Cardiac fibroblast (primary cell): ENCODE results near the gene ADRA1B.

Experiments
- DNase-seq, 2 donors: peaks; one replicate each; pipeline versions ENCODE4 v3.0.0 to v3.0.0-alpha.2; 2010; ENCODE audit warnings: low read depth in 2 of 2
- H3K4me3 ChIP-seq, 2 donors: replicated peaks in 1 of 2; 1 replicate in 1 of 2; 2 replicates in 1 of 2; pipeline ENCODE4 v1.5.1; 2011; ENCODE audit warnings: low read depth in 2 of 2, low read length in 2 of 2, mild to moderate bottlenecking in 2 of 2, moderate library complexity in 1 of 2
- TF ChIP-seq, protein P1 (sequence below): IDR thresholded peaks from one replicate; pipeline ENCODE4 v1.5.1; 2011; ENCODE audit warnings: low read depth, mild to moderate bottlenecking, low read length, inconsistent platforms

The ADRA1B gene

DNA sequence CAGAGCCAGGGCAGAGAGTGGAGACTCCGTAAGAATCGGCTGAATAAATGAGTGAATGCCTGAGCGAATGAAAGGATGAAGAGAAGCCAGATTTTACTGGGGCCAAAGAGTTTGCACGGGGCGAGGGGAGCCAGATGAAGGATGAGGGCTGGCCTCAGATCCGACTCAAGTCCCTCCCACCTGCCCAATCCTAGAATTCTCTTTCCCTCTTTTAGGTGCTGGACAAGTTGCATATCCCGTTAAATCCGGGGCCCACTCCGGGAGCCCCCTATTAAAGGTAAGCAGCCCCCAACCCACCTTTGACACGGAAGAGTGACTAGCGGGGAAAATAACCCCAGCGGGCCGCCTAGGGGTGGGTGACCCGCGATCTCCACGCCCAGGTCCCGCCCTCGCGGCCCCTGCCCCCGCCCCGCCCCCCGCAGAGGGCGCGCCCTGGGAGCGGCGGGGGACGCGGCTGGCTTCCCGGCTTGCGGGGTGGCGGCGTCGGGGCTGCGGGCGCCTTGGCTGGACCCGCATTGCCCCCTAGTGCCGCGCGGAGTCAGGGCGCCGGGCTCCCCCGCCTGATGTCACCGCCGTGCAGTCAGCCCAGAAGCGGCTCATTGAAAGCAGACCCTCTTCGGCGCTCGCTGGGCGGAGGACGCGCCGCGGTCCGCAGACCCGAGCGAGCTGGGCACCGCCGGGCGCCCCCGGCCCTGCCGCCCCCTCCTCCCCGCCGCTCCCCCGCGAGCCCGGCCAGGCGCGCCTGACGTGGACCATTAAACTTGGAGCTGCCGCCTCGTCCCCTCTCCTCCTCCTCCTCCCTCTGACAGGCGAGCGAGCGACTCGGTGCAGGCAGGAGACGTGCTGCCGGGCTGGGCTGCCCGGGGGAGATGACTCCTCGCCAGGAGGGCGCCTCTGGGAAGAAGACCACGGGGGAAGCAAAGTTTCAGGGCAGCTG is at the start of gene ADRA1B:
ADRA1B (plus strand) TSS at position 579 of the 937 bp plus-strand sequence. CDS start 424 bp downstream, outside the sequence.
- DNase-seq = peak; percentile 62 to 80
- TF ChIP-seq, protein P1, sequence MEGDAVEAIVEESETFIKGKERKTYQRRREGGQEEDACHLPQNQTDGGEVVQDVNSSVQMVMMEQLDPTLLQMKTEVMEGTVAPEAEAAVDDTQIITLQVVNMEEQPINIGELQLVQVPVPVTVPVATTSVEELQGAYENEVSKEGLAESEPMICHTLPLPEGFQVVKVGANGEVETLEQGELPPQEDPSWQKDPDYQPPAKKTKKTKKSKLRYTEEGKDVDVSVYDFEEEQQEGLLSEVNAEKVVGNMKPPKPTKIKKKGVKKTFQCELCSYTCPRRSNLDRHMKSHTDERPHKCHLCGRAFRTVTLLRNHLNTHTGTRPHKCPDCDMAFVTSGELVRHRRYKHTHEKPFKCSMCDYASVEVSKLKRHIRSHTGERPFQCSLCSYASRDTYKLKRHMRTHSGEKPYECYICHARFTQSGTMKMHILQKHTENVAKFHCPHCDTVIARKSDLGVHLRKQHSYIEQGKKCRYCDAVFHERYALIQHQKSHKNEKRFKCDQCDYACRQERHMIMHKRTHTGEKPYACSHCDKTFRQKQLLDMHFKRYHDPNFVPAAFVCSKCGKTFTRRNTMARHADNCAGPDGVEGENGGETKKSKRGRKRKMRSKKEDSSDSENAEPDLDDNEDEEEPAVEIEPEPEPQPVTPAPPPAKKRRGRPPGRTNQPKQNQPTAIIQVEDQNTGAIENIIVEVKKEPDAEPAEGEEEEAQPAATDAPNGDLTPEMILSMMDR = peak; percentile 50
- H3K4me3 ChIP-seq = peak within 1 kb of the TSS; percentile 53 to 55

DNA sequence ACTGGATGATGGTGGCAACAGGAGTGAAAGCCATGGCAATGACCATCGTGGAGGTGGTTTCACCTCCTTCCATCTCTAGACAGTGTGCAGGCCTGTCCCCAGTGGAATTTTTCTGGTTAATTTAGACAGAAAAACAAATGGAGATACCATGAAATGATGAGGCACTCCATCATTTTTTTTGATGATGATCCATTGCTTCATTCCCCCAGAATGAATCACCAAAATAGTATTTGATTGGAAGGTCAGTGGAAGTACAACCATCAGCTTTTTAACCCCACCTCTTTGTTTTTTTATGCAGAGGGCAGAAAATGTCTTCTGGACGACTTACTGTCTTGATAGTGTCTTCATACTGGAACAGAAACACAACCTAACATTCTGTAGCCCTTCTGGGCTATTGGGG is 42.6 kb upstream of the ADRA1B start:
- TF ChIP-seq, protein P1 = no peak
- peak in 1 of 2 donors; percentile 57 for DNase-seq
- no peak overlapping the region for H3K4me3 ChIP-seq

DNA sequence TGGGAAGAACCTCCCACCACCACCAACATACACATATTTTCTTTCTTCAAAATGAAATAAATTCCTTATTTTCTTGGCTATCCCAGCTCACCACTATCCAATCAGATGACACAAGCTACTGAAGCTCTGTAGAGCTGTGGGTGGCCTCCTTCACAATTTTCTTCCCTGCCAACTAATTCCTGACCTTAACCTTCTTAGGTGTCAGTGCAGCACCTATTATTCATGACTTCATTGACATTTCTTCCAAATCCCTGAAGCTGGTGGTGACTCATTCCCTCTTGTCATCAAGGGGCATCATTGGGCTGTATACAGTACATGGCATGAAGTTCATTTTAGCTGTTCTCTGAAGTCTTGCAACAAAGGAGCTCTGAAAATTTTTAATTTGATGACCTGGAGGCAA is 42.0 kb upstream of the ADRA1B start:
- peak in 1 of 2 donors; percentile 61 for DNase-seq
- TF ChIP-seq, protein P1 = no peak
- no peak overlapping the region for H3K4me3 ChIP-seq

DNA sequence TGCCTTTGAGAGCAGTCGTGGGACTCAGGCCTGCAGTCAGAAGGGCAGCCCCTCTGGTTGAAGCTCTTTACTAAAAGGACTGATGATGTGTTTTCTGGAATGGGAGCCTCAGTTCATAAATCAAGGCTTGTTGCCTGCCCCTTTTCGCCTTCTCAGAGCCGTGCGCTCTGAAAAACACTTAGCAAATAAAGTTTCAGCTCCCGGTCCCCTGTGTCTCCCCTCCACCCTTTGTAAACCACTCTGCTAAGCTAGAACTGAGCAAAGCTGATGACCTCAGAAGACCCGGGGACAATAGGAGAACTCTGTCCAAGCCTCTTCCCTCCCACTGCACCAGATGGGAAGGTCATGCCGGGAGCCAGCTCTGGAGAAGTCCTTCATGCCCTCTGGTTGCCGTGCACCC is 39.3 kb upstream of the ADRA1B start:
- no peak overlapping the region for H3K4me3 ChIP-seq

DNA sequence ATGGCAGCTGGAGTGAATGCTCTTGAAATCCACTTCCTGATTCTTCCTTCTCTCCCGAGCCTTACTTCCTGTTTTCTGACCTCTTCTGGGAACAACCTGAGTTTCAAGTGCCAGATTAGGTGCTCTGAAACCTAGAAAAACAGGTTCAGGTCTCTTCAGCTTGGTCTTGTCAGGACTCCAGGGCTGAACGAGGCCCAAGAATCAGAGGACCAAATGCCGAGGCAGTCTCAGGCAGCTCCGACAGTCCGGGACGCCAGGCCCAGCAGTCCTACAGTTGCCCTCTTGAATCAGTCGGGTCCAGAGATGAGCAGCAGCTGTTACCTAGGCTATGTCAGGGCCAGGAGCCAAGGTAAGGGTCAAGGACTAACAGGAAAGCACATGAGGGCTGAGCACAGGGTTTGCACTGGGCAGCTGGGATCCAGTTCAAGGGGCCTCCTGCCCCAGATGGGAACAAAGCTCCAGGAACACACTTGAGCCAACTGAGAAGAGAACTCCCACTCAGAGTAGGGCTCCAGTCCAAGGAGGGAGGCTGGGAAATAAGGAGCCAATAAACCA is 38.3 kb upstream of the ADRA1B start:
- TF ChIP-seq, protein P1 = no peak
- no peak overlapping the region for H3K4me3 ChIP-seq
- peak in 1 of 2 donors; percentile 89 for DNase-seq

More for the DNA sequence above, 39.3 kb upstream of the ADRA1B start:
- DNase-seq = no peak
- TF ChIP-seq, protein P1 = no peak

DNA sequence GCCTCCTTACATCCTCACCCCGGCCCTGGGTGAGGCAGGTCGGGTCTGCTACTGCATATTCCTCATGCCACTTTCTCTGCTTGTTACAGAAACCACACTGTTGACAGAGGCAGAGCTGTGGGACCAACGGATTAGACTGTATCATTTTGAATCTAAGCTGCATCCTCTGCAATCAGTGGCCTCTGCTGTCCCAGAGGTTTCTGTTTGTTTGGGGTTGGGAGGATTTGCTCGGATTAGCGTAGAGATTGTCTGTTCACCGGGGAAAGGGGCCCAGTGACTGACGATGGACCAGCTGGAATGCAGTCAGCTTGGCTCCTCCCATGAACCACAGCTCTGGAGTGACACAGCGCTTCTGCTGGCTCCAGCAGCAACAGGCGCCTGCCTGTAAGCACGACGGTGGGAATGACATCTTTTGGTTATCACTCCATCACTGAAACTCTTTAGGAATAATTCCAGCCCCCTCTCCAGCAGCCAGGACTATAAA is 37.3 kb upstream of the ADRA1B start:
- TF ChIP-seq, protein P1 = no peak
- peak; percentile 83 to 89 for DNase-seq
- no peak overlapping the region for H3K4me3 ChIP-seq
